DOHH2 (cell line): ENCODE results near the gene KMT2D.

ENCODE experiments used
- EZH2phosphoT487 ChIP-seq: fragments of 200-600 bp; sonication (generic); IDR thresholded peaks from 2 replicates; pipeline ENCODE4 v1.6.1; 2017; ENCODE audit warnings: borderline replicate concordance, mild to moderate bottlenecking, antibody characterized with exemption, low read length, moderate library complexity, mixed read lengths
- TF ChIP-seq, protein P1 (sequence below): fragments of 200-600 bp; sonication (generic); IDR thresholded peaks from one replicate; pipeline ENCODE4 v1.5.1; 2014; ENCODE audit warnings: antibody characterized with exemption, mild to moderate bottlenecking, low read depth, low read length; ENCODE audit not compliant: poor library complexity, severe bottlenecking

- TF ChIP-seq, protein P1, sequence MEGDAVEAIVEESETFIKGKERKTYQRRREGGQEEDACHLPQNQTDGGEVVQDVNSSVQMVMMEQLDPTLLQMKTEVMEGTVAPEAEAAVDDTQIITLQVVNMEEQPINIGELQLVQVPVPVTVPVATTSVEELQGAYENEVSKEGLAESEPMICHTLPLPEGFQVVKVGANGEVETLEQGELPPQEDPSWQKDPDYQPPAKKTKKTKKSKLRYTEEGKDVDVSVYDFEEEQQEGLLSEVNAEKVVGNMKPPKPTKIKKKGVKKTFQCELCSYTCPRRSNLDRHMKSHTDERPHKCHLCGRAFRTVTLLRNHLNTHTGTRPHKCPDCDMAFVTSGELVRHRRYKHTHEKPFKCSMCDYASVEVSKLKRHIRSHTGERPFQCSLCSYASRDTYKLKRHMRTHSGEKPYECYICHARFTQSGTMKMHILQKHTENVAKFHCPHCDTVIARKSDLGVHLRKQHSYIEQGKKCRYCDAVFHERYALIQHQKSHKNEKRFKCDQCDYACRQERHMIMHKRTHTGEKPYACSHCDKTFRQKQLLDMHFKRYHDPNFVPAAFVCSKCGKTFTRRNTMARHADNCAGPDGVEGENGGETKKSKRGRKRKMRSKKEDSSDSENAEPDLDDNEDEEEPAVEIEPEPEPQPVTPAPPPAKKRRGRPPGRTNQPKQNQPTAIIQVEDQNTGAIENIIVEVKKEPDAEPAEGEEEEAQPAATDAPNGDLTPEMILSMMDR = peak; percentile 64
- TF ChIP-seq EZH2phosphoT487 = no peak
Measured at GRCh38 chr12:49019443-49020324, 40.9 kb downstream of the KMT2D start.
